Neutrophil (primary cell): ENCODE results near the gene TF.

Experiments used
- H3K27ac ChIP-seq: fragments of 200-600 bp; sonication (generic); 2 replicates; pipeline ENCODE4 v1.5.1; 2016; ENCODE audit warnings: mild to moderate bottlenecking, moderate library complexity
- H3K27me3 ChIP-seq: fragments of 200-600 bp; sonication (generic); 2 replicates; pipeline ENCODE4 v1.6.0; 2016; ENCODE audit warnings: mild to moderate bottlenecking
- H3K36me3 ChIP-seq: fragments of 200-600 bp; sonication (generic); 2 replicates; pipeline ENCODE4 v1.5.1; 2017
- H3K4me1 ChIP-seq, 2 experiments: fragments of 200-600 bp in 1 of 2; sonication (generic) in 1 of 2; 1 replicate in 1 of 2; 2 replicates in 1 of 2; pipeline versions ENCODE4 v1.5.1 to v1.6.1; 2013 to 2016; ENCODE audit warnings: low read depth in 1 of 2, low read length in 1 of 2, mild to moderate bottlenecking in 1 of 2, moderate library complexity in 1 of 2; ENCODE audit not compliant: control insufficient read depth in 1 of 2, insufficient read depth in 1 of 2
- H3K4me3 ChIP-seq, 2 experiments: fragments of 200-600 bp in 1 of 2; sonication (generic) in 1 of 2; 1 replicate in 1 of 2; 2 replicates in 1 of 2; pipeline ENCODE4 v1.5.1; 2013 to 2016; ENCODE audit warnings: low read depth in 1 of 2, low read length in 1 of 2, mild to moderate bottlenecking in 1 of 2, moderate library complexity in 1 of 2
- H3K9me3 ChIP-seq: fragments of 200-600 bp; sonication (generic); 2 replicates; pipeline ENCODE4 v1.5.1; 2016
- CTCF ChIP-seq: fragments of 200-600 bp; sonication (generic); IDR thresholded peaks from 2 replicates; pipeline ENCODE4 v1.5.1; 2016; ENCODE audit warnings: antibody characterized with exemption

The TF gene

DNA sequence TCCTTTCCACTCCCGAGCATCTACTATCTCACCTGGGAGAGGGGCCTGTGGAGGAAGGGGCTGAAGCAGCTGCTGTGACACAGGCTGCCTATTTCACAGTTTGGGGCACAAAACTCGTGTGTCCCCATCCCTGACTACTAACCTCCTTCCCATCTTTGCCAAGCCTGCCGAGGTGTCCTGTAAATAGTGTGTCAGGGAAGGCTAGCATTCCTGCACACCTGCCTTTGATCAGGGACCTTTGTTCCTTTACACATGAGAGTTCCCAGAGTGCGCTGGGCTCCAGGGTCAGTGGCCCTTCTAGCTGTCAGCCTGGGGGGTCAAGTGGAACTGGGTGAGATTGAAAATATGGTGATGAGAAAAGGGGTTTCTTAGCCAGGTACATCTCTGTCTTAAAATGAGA lies 13.0 kb upstream of the TF start:
- no peak for TF ChIP-seq CTCF
- H3K27me3 ChIP-seq = peaks cover 11% of the 10 kb centered on the region
- H3K4me1 ChIP-seq = no peaks in the 10 kb centered on the region
- H3K27ac ChIP-seq = no peak overlapping the region
- H3K9me3 ChIP-seq = no peaks in the 10 kb centered on the region
- H3K4me3 ChIP-seq = no peak overlapping the region
- H3K36me3 ChIP-seq = no peaks in the 10 kb centered on the region

- Histone ChIP-seq H3K9me3 (no peaks in the 10 kb centered on the region), H3K4me3 (no peak overlapping the region), H3K4me1 (no peaks in the 10 kb centered on the region), H3K36me3 (no peaks in the 10 kb centered on the region), H3K27ac (no peak overlapping the region), H3K27me3 (peaks cover 11% of the 10 kb centered on the region)
- TF ChIP-seq CTCF = no peak
These were observed 11.9 kb upstream of the TF start for GRCh38 chr3:133734305-133734704.

DNA sequence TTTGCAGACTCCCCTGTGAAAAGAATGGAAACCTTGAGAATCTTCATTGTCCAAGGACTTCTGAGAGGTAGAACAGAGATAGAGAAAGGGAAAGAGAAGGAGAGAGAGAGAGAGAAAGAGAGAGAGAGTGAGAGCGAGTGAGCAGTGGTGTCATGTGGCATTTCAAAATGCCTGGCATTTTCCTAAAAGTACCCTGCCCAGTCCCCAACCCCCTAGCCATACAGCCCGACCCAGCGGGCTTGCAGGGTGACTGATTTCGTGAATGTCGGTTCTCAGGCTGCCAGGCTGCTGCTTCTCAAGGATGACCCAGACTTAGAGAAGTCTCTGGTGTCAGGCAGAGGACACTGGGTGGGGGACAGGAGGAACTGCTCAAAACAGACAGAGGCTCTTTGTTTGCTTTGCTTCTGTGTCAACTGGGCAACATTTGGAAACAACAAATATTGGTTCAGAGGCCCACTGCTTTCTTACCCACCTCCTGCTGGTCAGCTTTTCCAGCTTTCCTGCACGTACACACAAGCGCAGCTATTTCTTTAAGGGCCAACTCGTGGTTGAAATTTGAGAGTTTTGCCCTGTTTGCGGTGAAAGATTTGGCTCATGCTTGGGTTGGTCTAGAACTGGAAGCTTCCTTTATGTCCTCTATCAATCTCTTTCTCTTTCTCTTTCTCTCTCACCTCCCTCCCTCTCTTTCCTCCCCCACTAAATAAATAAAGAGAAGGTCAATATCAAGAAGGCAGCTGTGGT lies 3.7 kb upstream of the TF start:
- H3K4me1 ChIP-seq = peaks cover 0 to 4% of the 10 kb centered on the region in 2 experiments
- peaks cover 65% of the 10 kb centered on the region for H3K27me3 ChIP-seq
- no peak for TF ChIP-seq CTCF
- no peaks in the 10 kb centered on the region for H3K9me3 ChIP-seq
- H3K36me3 ChIP-seq = no peaks in the 10 kb centered on the region
- H3K4me3 ChIP-seq = no peak overlapping the region
- H3K27ac ChIP-seq = no peak overlapping the region

GRCh38 chr3:133744241-133744640 lies 2.0 kb upstream of the TF start:
- Histone ChIP-seq H3K4me1 (peaks cover 0 to 4% of the 10 kb centered on the region in 2 experiments), H3K27ac (no peak overlapping the region), H3K9me3 (no peaks in the 10 kb centered on the region), H3K36me3 (no peaks in the 10 kb centered on the region), H3K4me3 (no peak overlapping the region), H3K27me3 (peaks cover 82% of the 10 kb centered on the region)
- no peak for TF ChIP-seq CTCF

DNA sequence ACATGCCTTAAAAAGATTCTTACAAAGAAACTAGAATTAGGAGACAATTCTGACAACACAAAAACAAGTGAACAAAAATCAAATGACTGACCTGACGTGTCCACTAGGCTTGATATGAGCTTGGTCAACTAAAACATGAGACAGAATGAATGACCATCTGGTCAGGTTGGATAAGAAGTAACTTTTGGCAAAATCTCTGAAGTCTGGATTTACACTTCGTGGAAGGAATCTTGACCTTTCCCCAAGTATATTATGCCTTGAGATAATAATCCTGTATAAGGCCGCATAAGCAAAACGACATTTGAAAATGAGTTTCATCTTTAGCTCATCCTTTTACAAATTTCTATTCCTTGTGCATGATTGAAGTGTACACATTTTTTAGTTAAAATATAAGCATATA lies 1.1 kb upstream of the TF start:
- H3K4me1 ChIP-seq = peaks cover 0 to 4% of the 10 kb centered on the region in 2 experiments
- no peaks in the 10 kb centered on the region for H3K36me3 ChIP-seq
- no peak for TF ChIP-seq CTCF
- H3K9me3 ChIP-seq = no peaks in the 10 kb centered on the region
- H3K27me3 ChIP-seq = peaks cover 91% of the 10 kb centered on the region
- no peak overlapping the region for H3K4me3 ChIP-seq
- H3K27ac ChIP-seq = no peak overlapping the region
